Hippocampal formation (tissue), 2 donors: ENCODE results near the gene DENND1A.

Source experiments
- DNase-seq, 2 donors: peaks; one replicate each; lab custom pipeline; 2025; lab: John Stamatoyannopoulos, UW

Gene DENND1A

GRCh38 chr9:123864251-123864650 is 65.7 kb downstream of the DENND1A start:
- DNase-seq = no peak

- DNase-seq = no peak
These were observed 66.6 kb downstream of the DENND1A start for GRCh38 chr9:123863164-123863855.

- DNase-seq = no peak
These were observed 68.2 kb downstream of the DENND1A start for GRCh38 chr9:123861756-123862120.

- peak in 1 of 2 donors; percentile 29 for DNase-seq
These were observed 68.7 kb downstream of the DENND1A start for GRCh38 chr9:123861086-123861755.

- no peak for DNase-seq
These were observed 69.3 kb downstream of the DENND1A start for GRCh38 chr9:123860603-123861002.

- DNase-seq = no peak
These were observed 77.5 kb downstream of the DENND1A start for GRCh38 chr9:123852403-123852802.

GRCh38 chr9:123851851-123852250 is 78.1 kb downstream of the DENND1A start:
- DNase-seq = no peak

GRCh38 chr9:123848447-123849085 is 81.4 kb downstream of the DENND1A start:
- no peak for DNase-seq

GRCh38 chr9:123846966-123847365 is 83.0 kb downstream of the DENND1A start:
- DNase-seq = no peak

GRCh38 chr9:123843703-123844102 is 86.2 kb downstream of the DENND1A start:
- DNase-seq = no peak

GRCh38 chr9:123835821-123836220 is 94.1 kb downstream of the DENND1A start:
- no peak for DNase-seq

GRCh38 chr9:123834889-123835562 is 94.9 kb downstream of the DENND1A start:
- peak in 1 of 2 donors; percentile 41 for DNase-seq

- DNase-seq = peak in 1 of 2 donors; percentile 19
These were observed 95.6 kb downstream of the DENND1A start for GRCh38 chr9:123834218-123834888.

GRCh38 chr9:123832858-123833650 is 96.9 kb downstream of the DENND1A start:
- DNase-seq = no peak

GRCh38 chr9:123832176-123832575 is 97.8 kb downstream of the DENND1A start:
- no peak for DNase-seq

- no peak for DNase-seq
These were observed 101.5 kb downstream of the DENND1A start for GRCh38 chr9:123828449-123828848.

- no peak for DNase-seq
These were observed 104.4 kb downstream of the DENND1A start for GRCh38 chr9:123825342-123826060.

GRCh38 chr9:123823194-123823947 is 106.6 kb downstream of the DENND1A start:
- no peak for DNase-seq

- DNase-seq = no peak
These were observed 108.3 kb downstream of the DENND1A start for GRCh38 chr9:123821619-123822018.

GRCh38 chr9:123820139-123820538 is 109.8 kb downstream of the DENND1A start:
- DNase-seq = no peak
